Adrenal gland (tissue), 5 donors: ENCODE results near the gene RNF215.

ENCODE experiments used
- CTCF ChIP-seq, 6 experiments: fragments of 450-650 bp in 4 of 6; fragments of 200-600 bp in 2 of 6; sonication (generic) in 1 of 6; IDR thresholded peaks; 1 replicate in 5 of 6; 2 replicates in 1 of 6; pipeline versions ENCODE4 v1.5.1 to v1.8.0; 2016 to 2021; ENCODE audit warnings: antibody characterized with exemption in 6 of 6, mild to moderate bottlenecking in 2 of 6, moderate library complexity in 1 of 6
- POLR2A ChIP-seq, 2 donors: fragments of 450-650 bp; IDR thresholded peaks; one replicate each; pipeline ENCODE4 v1.6.1; 2017; ENCODE audit warnings: antibody characterized with exemption in 2 of 2, mild to moderate bottlenecking in 2 of 2, moderate library complexity in 1 of 2
- donor health status: DM: no; HTN: no; CAD: no.

GRCh38 chr22:30351226-30351625, 36.0 kb downstream of the RNF215 start:
- TF ChIP-seq CTCF (IDR thresholded peaks at IDR 0.05) (no peak), POLR2A (IDR thresholded peaks at IDR 0.05) (no peak)
